DOHH2 (cell line): ENCODE measurements around the gene C1orf53.

ENCODE experiments used
- H3F3A ChIP-seq: fragments of 200-600 bp; sonication (generic), shearing (Covaris generic); 2 replicates; pipeline ENCODE4 v1.6.0; 2016; ENCODE audit warnings: antibody characterized with exemption, mild to moderate bottlenecking; ENCODE audit not compliant: control insufficient read depth, insufficient read depth
- H3K27ac ChIP-seq: fragments of 200-600 bp; sonication (generic); 2 replicates; pipeline ENCODE4 v1.5.1; 2014; ENCODE audit warnings: low read depth, mild to moderate bottlenecking, low read length, moderate library complexity
- H3K27me3 ChIP-seq: fragments of 200-600 bp; sonication (generic); 2 replicates; pipeline ENCODE4 v1.6.1; 2014; ENCODE audit warnings: mild to moderate bottlenecking, low read length, mixed read lengths; ENCODE audit not compliant: control insufficient read depth
- H3K36me3 ChIP-seq: fragments of 200-600 bp; sonication (generic); 2 replicates; pipeline ENCODE4 v1.6.1; 2014; ENCODE audit warnings: mild to moderate bottlenecking, low read length, moderate library complexity, mixed read lengths; ENCODE audit not compliant: control insufficient read depth
- H3K4me1 ChIP-seq: fragments of 200-600 bp; sonication (generic); 2 replicates; pipeline ENCODE4 v1.6.1; 2014; ENCODE audit warnings: mild to moderate bottlenecking, low read length, mixed read lengths; ENCODE audit not compliant: control insufficient read depth
- H3K4me2 ChIP-seq: fragments of 200-600 bp; sonication (generic); 2 replicates; pipeline ENCODE4 v1.6.0; 2014; ENCODE audit warnings: mild to moderate bottlenecking, low read length, moderate library complexity
- H3K4me3 ChIP-seq: fragments of 200-600 bp; sonication (generic); 2 replicates; pipeline ENCODE4 v1.5.1; 2014; ENCODE audit warnings: mild to moderate bottlenecking, low read length, mixed read lengths
- H3K79me2 ChIP-seq: fragments of 200-600 bp; sonication (generic); 2 replicates; pipeline ENCODE4 v1.6.1; 2014; ENCODE audit warnings: mild to moderate bottlenecking, low read length, mixed read lengths; ENCODE audit not compliant: control insufficient read depth
- H3K9me2 ChIP-seq: fragments of 200-600 bp; sonication (generic); replicated peaks from 2 replicates; pipeline ENCODE4 v1.6.1; 2014; ENCODE audit warnings: mild to moderate bottlenecking, low read length, mixed read lengths; ENCODE audit not compliant: control insufficient read depth
- H3K9me3 ChIP-seq: fragments of 200-600 bp; sonication (generic); 2 replicates; pipeline ENCODE4 v1.6.1; 2014; ENCODE audit warnings: antibody characterized with exemption, low read length, mixed read lengths; ENCODE audit not compliant: control insufficient read depth, insufficient read depth
- H4K20me1 ChIP-seq: fragments of 200-600 bp; sonication (generic); 2 replicates; pipeline ENCODE4 v1.6.0; 2014; ENCODE audit warnings: low read depth, mild to moderate bottlenecking, antibody characterized with exemption, low read length, moderate library complexity; ENCODE audit not compliant: control insufficient read depth, insufficient read depth
- EZH2phosphoT487 ChIP-seq: fragments of 200-600 bp; sonication (generic); IDR thresholded peaks from 2 replicates; pipeline ENCODE4 v1.6.1; 2017; ENCODE audit warnings: borderline replicate concordance, mild to moderate bottlenecking, antibody characterized with exemption, low read length, moderate library complexity, mixed read lengths
- TF ChIP-seq, protein P1 (sequence below): fragments of 200-600 bp; sonication (generic); IDR thresholded peaks from one replicate; pipeline ENCODE4 v1.5.1; 2014; ENCODE audit warnings: antibody characterized with exemption, mild to moderate bottlenecking, low read depth, low read length; ENCODE audit not compliant: poor library complexity, severe bottlenecking

Gene C1orf53

DNA sequence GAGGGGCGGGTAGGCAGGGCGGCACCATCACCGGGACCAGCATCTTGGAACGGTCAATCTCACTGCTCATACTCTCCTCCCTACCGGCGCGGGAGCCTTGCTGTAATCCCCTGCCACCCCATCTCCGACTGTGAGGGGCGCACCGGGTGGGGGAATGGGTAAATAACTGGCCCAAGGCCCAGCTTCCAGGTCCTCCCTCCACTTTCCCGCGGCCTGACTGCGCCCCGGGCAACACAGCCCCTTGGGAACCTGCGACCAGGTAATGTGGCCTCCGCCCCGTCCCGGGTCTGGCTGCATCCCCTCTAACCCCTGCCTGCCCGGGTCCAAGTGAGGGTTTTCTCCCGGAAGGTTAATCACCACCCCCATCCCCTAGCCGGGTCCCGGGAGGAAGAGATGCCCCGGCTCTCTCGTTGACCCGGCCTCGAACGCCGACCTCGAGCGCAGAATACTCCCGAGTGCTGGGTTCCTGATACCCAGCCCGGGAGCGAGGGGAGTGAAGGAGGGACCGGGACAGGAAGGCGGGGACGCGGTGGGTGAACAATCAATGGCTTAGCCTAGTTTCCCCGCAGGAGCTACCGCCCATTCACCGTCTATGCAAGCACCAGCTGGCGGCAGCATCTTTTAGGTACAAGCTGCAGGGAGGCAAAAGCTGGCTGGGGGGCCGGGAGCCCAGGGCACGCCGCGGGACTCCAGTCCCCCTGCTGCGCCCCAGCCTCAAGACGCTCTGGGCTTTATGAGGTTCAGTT is 8.9 kb downstream of the C1orf53 start:
- Histone ChIP-seq H3K27me3 (peaks cover 78% of the 10 kb centered on the region), H3K4me3 (no peak overlapping the region), H3K4me2 (no peak overlapping the region), H3K79me2 (no peaks in the 10 kb centered on the region), H3K9me3 (no peaks in the 10 kb centered on the region), H3F3A (no peaks in the 10 kb centered on the region), H3K9me2 (no peaks in the 10 kb centered on the region), H3K4me1 (peaks cover 22% of the 10 kb centered on the region), H4K20me1 (no peaks in the 10 kb centered on the region), H3K36me3 (no peaks in the 10 kb centered on the region), H3K27ac (no peak overlapping the region)
- TF ChIP-seq, protein P1, sequence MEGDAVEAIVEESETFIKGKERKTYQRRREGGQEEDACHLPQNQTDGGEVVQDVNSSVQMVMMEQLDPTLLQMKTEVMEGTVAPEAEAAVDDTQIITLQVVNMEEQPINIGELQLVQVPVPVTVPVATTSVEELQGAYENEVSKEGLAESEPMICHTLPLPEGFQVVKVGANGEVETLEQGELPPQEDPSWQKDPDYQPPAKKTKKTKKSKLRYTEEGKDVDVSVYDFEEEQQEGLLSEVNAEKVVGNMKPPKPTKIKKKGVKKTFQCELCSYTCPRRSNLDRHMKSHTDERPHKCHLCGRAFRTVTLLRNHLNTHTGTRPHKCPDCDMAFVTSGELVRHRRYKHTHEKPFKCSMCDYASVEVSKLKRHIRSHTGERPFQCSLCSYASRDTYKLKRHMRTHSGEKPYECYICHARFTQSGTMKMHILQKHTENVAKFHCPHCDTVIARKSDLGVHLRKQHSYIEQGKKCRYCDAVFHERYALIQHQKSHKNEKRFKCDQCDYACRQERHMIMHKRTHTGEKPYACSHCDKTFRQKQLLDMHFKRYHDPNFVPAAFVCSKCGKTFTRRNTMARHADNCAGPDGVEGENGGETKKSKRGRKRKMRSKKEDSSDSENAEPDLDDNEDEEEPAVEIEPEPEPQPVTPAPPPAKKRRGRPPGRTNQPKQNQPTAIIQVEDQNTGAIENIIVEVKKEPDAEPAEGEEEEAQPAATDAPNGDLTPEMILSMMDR = no peak
- TF ChIP-seq EZH2phosphoT487 = no peak

DNA sequence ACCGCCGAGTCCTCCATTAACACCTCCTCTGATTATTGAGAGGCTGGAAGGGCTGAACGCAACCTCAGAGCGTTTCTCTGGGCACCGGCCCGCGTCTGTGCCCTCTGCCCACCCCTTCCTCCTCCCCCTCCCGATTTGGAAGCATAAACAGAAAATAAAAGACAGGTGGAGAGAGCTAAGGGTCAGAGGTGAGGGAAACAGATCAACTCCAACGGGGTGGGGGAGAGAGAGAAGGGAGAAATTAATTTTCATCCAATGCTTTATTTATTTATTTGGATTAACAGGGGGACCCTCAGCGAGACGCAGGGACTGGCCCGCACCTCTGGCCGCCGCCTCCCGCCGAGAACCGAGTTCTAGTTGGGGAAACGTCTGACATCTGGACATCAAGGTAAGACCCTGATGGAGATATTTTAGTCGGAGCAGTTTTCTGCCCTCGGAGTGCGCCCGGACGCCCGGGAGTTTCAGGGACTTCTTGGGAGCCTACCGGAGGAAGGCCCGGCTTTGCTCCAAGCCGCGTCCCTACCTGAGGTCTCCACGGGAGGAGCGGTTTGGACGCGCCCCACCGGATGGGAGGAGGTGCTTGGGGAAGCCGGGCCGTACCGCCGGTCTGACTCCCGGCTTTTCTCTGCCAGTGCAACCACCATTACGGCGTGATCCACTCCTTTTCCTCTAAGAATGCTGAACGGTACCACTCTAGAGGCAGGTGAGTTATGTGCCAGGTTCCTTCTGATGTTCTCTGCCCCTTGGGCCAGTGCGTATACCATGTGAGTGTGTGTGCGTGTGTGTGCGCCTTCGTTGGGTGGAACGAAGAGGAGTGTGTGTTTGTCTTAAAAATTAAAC is 9.6 kb downstream of the C1orf53 start:
- H3K4me3 ChIP-seq = no peak overlapping the region

DNA sequence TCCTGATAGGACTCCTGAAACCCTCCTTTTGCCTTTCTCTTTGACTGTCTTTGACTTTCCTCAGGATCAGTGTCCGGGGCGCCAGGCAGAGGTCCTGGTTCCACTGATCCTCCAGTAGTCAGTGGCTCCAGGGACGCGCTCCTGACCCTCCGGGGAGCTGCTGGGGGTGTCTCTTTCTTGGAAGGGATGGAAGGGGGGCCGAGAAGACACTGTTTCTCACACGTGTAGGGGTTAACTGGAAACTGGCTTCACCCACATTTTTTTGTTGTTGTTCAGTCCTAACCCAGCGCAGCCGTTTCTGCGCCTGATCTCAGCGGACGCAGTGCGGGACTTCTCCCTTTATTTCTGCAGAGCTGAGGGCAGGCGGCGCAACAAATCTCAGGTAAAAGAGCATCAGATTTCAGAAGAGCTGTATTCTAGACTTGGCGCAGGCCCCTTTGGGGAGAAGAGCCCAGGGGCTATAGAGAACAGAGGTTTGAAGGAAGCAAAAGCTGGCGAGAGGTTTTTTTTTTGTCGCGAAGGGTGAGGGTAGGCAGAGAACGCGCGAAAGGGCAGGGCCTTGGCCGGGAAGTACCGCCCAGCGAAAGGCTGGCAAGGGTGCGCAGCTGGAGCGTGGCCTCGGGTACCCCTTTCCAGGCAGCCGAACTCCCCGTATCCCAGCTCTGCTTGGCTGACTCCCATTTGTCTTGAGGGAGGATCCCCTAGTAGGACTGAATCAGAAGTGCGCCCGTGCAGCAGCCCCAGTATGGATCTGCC is 10.5 kb downstream of the C1orf53 start:
- H3K27ac ChIP-seq = no peak overlapping the region
- no peak for TF ChIP-seq EZH2phosphoT487
- TF ChIP-seq, protein P1 = no peak
- H3K79me2 ChIP-seq = no peaks in the 10 kb centered on the region
- H3K4me2 ChIP-seq = no peak overlapping the region
- H3K9me3 ChIP-seq = no peaks in the 10 kb centered on the region
- H3F3A ChIP-seq = no peaks in the 10 kb centered on the region
- H4K20me1 ChIP-seq = no peaks in the 10 kb centered on the region
- peaks cover 92% of the 10 kb centered on the region for H3K27me3 ChIP-seq
- H3K36me3 ChIP-seq = no peaks in the 10 kb centered on the region
- peaks cover 28% of the 10 kb centered on the region for H3K4me1 ChIP-seq
- H3K9me2 ChIP-seq = no peaks in the 10 kb centered on the region
- no peak overlapping the region for H3K4me3 ChIP-seq

More for the DNA sequence above, 9.6 kb downstream of the C1orf53 start:
- Histone ChIP-seq H3K9me2 (no peaks in the 10 kb centered on the region), H3K79me2 (no peaks in the 10 kb centered on the region), H3K4me1 (peaks cover 28% of the 10 kb centered on the region), H4K20me1 (no peaks in the 10 kb centered on the region), H3K27ac (no peak overlapping the region), H3K36me3 (no peaks in the 10 kb centered on the region), H3F3A (no peaks in the 10 kb centered on the region), H3K27me3 (peaks cover 86% of the 10 kb centered on the region), H3K4me2 (no peak overlapping the region), H3K9me3 (no peaks in the 10 kb centered on the region)
- TF ChIP-seq, protein P1 = no peak
- no peak for TF ChIP-seq EZH2phosphoT487
